Measurements from ENCODE around the gene PTPN3. TPM values are rescaled to one million over a fixed set of nuclear protein-coding genes. Genes with fewer than 3 reads are reported as not detected.

Gene PTPN3
- total and polyA plus RNA-seq, 9 of the 15 experiments (the other 6 are each of a cell fraction or from before 2014, with no cell fraction given) = 0.02 TPM; not detected in 8

DNA sequence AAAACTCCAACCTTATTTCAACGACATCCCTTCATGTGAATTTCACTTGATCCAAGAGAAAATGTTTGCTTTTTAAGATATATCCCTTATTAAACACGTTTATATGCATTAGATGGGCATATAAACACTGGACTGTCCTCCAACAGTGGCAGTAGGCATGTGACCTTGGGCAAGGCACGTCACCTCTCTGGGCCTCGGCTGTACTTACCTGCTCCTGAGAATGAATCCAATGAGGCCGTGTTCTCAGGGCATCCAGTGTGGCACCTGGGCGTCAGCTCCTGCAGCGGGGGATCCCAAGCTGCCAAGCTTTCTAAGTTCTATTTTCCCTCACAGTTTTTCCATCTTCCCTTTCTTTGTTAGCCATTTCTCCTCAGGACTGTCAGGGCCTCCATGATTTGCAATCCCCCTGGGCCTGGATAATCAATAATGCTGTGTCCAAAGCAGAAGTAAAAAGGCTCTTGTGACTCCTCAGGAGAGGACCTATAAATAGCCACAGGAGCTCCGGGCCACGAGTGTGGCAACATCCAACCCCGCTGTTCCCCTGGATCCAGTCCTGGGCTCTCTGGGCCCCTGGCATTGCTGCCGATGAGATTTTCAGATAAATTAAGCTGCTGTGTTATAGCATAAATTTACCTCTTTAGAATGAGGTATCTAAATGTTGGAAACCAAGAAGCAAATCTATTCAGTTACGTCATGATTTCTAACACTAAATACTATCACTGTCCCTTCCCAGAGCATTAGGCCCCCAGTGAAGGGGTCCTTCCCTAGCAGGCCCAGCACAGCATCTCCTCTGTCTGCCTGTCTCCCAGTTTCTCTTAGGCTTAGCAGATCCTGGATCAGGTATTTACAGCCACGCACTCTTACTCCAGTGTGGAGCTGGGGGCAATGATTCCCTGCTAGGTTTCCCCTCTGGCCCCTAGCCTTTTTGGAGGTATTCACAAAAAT is 76.8 kb downstream of the PTPN3 start:
- WGBS (ENCODE audit: insufficient coverage, low coverage, missing lambda C conversion rate) = 3% methylated on average over 13 of the region's 13 CpGs
- Histone ChIP-seq H3K4me1 (replicated peaks in 1 of 2; ENCODE audit: control insufficient read depth in 2 of 2, insufficient read depth in 2 of 2, low read length in 2 of 2) (no peaks in the 10 kb centered on the region), H3K4me3 (no peak overlapping the region), H3K9me3 (replicated peaks; ENCODE audit: control insufficient read depth, insufficient read depth, low read depth, low read length) (no peaks in the 10 kb centered on the region), H3K36me3 (ENCODE audit: control insufficient read depth, insufficient read depth, low read length) (no peaks in the 10 kb centered on the region), H4K20me1 (replicated peaks; ENCODE audit: control insufficient read depth, insufficient read depth, low read length) (no peaks in the 10 kb centered on the region), H3K79me2 (ENCODE audit: control insufficient read depth, insufficient read depth, low read length) (no peaks in the 10 kb centered on the region), H3K27me3 (ENCODE audit: control insufficient read depth in 2 of 2, insufficient read depth in 2 of 2, low read length in 2 of 2) (peaks cover 8 to 31% of the 10 kb centered on the region in 2 experiments; a peak in 3 of 5 replicates), H2AFZ (ENCODE audit: low read depth, low read length) (no peak overlapping the region), H3K4me2 (ENCODE audit: insufficient read depth, low read length) (no peak overlapping the region), H3K9me1 (ENCODE audit: control insufficient read depth, insufficient read depth, low read length) (no peaks in the 10 kb centered on the region), H3K27ac (ENCODE audit: extremely low read depth, low read depth, low read length) (no peak overlapping the region), H3K9ac (ENCODE audit: insufficient read depth in 1 of 2, low read depth in 2 of 2, low read length in 2 of 2) (no peak overlapping the region)
- in situ Hi-C loops (cut with MboI) (no loop called here), intact Hi-C loops (cut with micrococcal nuclease) (no loop called here)
- no TSS peak for BruUV-seq (replicated peaks)
- ChIA-PET POLR2A (interaction anchor here (0.7 kb wide), 1 partner anchor 597 kb away, joined by 3 read pairs; no protein-coding TSS in a partner anchor), CTCF (ENCODE audit: low intra/inter-chr PET ratio) (no interaction called here)
- FAIRE-seq (no peak), DNase-seq (ENCODE audit: extremely low read depth in 1 of 4, low spot score in 3 of 4) (no peak), ATAC-seq (no peak)
- TF ChIP-seq, protein P1, sequence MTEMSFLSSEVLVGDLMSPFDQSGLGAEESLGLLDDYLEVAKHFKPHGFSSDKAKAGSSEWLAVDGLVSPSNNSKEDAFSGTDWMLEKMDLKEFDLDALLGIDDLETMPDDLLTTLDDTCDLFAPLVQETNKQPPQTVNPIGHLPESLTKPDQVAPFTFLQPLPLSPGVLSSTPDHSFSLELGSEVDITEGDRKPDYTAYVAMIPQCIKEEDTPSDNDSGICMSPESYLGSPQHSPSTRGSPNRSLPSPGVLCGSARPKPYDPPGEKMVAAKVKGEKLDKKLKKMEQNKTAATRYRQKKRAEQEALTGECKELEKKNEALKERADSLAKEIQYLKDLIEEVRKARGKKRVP (CRISPR knock-in tag; IDR thresholded peaks at IDR 0.05) = no peak
- TF ChIP-seq HMG20A (CRISPR knock-in tag; conservative IDR thresholded peaks at IDR 0.05) (no peak), TCFL5 (CRISPR knock-in tag; conservative IDR thresholded peaks at IDR 0.05) (no peak), ZZZ3 (IDR thresholded peaks at IDR 0.05) (no peak), SMARCA4 (IDR thresholded peaks at IDR 0.05) (no peak), HIVEP1 (CRISPR knock-in tag; IDR thresholded peaks at IDR 0.05) (no peak), MTA3 (IDR thresholded peaks at IDR 0.05; ENCODE audit: borderline replicate concordance) (no peak), NFE2 (IDR thresholded peaks at IDR 0.05; ENCODE audit: low read depth) (no peak), NELFE (IDR thresholded peaks at IDR 0.05; ENCODE audit: insufficient read depth, insufficient read length) (no peak), CBX1 (IDR thresholded peaks at IDR 0.05; ENCODE audit: low read depth) (no peak), POLR3G (IDR thresholded peaks at IDR 0.05; ENCODE audit: extremely low read depth, insufficient read length, insufficient replicate concordance) (no peak), SMAD1 (IDR thresholded peaks at IDR 0.05; ENCODE audit: low read depth, low read length, partially characterized antibody) (no peak), EP300 (IDR thresholded peaks at IDR 0.05; ENCODE audit: low read length) (no peak)
- TF ChIP-seq, protein P2, sequence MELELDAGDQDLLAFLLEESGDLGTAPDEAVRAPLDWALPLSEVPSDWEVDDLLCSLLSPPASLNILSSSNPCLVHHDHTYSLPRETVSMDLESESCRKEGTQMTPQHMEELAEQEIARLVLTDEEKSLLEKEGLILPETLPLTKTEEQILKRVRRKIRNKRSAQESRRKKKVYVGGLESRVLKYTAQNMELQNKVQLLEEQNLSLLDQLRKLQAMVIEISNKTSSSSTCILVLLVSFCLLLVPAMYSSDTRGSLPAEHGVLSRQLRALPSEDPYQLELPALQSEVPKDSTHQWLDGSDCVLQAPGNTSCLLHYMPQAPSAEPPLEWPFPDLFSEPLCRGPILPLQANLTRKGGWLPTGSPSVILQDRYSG (tag; conservative IDR thresholded peaks at IDR 0.05; ENCODE audit: low read depth) = no peak
- TF ChIP-seq, protein P3, sequence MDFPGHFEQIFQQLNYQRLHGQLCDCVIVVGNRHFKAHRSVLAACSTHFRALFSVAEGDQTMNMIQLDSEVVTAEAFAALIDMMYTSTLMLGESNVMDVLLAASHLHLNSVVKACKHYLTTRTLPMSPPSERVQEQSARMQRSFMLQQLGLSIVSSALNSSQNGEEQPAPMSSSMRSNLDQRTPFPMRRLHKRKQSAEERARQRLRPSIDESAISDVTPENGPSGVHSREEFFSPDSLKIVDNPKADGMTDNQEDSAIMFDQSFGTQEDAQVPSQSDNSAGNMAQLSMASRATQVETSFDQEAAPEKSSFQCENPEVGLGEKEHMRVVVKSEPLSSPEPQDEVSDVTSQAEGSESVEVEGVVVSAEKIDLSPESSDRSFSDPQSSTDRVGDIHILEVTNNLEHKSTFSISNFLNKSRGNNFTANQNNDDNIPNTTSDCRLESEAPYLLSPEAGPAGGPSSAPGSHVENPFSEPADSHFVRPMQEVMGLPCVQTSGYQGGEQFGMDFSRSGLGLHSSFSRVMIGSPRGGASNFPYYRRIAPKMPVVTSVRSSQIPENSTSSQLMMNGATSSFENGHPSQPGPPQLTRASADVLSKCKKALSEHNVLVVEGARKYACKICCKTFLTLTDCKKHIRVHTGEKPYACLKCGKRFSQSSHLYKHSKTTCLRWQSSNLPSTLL (IDR thresholded peaks at IDR 0.05) = no peak
- TF ChIP-seq, protein P4, sequence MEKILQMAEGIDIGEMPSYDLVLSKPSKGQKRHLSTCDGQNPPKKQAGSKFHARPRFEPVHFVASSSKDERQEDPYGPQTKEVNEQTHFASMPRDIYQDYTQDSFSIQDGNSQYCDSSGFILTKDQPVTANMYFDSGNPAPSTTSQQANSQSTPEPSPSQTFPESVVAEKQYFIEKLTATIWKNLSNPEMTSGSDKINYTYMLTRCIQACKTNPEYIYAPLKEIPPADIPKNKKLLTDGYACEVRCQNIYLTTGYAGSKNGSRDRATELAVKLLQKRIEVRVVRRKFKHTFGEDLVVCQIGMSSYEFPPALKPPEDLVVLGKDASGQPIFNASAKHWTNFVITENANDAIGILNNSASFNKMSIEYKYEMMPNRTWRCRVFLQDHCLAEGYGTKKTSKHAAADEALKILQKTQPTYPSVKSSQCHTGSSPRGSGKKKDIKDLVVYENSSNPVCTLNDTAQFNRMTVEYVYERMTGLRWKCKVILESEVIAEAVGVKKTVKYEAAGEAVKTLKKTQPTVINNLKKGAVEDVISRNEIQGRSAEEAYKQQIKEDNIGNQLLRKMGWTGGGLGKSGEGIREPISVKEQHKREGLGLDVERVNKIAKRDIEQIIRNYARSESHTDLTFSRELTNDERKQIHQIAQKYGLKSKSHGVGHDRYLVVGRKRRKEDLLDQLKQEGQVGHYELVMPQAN (IDR thresholded peaks at IDR 0.05; ENCODE audit: borderline replicate concordance) = no peak
